Stimulated activated CD8-positive, alpha-beta memory T cell treated with anti-CD3 and anti-CD28 coated beads, Interleukin-2, amount 100 ng/mL, for 1 hour (primary cell): ENCODE results near the gene ATP6V0C.
A peak's percentile ranks its signal among the peaks of the same experiment; 100 is the strongest.
"Not testable (repeated sequence)": the region's sequence is repeated elsewhere in the genome, so short reads cannot be mapped to it uniquely, and the experiment has no call there.

Experiments used
- DNase-seq, 2 donors: peaks; one replicate each; pipeline ENCODE4 v3.0.0-alpha.2; 2020; ENCODE audit warnings: low read depth in 2 of 2

Gene ATP6V0C

DNA sequence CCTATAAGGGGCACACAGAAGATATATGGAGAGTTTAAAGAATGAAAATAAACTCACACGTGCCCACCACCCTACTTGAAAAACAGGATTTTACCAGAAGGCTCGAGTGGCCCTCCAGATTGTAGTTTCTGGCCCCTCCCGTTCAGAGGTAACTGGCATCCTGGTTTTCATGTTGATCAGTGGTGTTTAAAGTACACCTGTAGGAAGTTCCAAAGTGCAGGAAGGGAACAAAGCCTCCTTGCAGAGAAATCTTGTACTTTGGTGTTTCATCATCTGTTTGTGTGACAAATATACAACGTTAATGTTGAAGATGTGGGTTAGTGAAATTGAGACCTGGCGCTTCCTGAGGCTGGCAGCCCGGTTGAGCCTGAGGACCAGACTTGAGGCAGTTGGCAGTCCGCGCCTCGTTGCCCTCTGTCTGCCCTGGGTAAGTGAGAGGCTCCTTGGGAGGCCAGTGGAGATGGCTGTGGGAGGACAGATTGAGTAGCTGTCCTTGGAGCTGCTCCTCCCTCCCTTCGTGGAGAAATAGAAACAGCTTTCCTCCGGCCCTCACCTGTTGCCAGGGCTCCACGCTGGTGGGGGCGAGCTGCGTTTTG lies 36.6 kb downstream of the ATP6V0C start:
- not testable (repeated sequence) for DNase-seq

- DNase-seq: not testable (repeated sequence)
These were observed 37.7 kb downstream of the ATP6V0C start for GRCh38 chr16:2551420-2551889.

- DNase-seq: not testable (repeated sequence)
These were observed 41.1 kb downstream of the ATP6V0C start for GRCh38 chr16:2554709-2555425.

- DNase-seq: not testable (repeated sequence)
These were observed 43.4 kb downstream of the ATP6V0C start for GRCh38 chr16:2557150-2557549.

DNA sequence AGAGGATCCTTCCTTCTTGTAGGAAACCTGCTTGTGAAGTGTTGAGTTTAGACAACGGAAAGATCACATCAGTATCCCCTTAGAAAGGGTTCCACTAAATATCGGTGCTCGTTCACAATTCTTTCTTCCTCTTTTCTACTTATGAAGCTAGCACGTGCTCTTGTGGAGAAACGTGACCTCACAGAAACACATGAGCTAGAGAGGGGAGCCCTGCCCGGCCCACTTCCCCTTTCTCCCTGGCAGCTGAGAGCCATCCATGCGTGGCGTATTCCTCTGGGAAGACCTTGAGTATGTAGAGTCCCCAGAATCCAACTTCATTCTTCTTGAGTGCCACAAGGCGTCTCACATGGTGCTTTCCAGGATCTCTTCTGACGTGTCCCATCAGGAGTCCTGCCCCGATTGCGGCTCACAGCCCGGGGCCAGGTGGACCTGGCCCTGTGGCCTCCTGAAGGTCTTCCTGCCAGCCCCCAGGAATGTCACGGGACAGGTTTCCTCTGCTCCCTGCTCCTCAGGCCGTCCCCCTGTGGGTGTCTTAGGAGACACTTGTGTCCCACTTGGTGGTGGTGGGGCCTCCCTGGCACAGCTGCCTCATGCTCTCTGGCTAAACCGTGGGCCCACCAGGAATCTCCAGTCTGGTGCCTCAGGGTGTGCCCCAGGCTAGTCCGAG lies 46.5 kb downstream of the ATP6V0C start:
- not testable (repeated sequence) for DNase-seq

- peak in 1 of 2 donors; percentile 40 for DNase-seq
These were observed 47.0 kb downstream of the ATP6V0C start for GRCh38 chr16:2560798-2561133.

DNA sequence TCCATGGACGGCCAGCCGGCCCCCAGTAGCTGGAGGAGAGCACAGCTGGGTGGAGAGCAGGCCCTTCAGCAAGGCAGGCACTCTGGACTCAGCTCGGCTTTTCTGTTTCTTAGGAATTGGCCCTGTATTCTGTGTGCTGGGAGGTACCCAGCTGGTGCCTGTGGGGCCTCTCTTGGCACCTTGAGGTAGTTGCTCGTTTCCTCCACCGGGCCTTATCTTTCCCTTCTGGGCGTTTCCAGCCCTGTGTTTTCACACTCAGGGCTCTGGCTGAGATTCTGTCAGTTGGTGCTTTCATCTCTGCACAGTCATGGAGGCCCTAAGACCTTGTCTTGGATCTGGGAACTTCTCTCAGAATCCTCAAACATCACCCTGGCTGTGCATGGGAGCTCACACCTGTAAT lies 53.8 kb downstream of the ATP6V0C start:
- not testable (repeated sequence) for DNase-seq

- not testable (repeated sequence) for DNase-seq
These were observed 54.8 kb downstream of the ATP6V0C start for GRCh38 chr16:2568573-2568972.
